HG03095 (cell line): Measurements from ENCODE around the gene RPS6KA2.
"Not testable (repeated sequence)": the region's sequence is repeated elsewhere in the genome, so short reads cannot be mapped to it uniquely, and the experiment has no call there.

Source experiments
- ATAC-seq: cut with Tn5 transposase; IDR thresholded peaks from one replicate; pipeline ENCODE4 v1.9.1; 2021; ENCODE audit warnings: moderate library complexity; ENCODE audit not compliant: unreplicated experiment

RPS6KA2 gene

DNA sequence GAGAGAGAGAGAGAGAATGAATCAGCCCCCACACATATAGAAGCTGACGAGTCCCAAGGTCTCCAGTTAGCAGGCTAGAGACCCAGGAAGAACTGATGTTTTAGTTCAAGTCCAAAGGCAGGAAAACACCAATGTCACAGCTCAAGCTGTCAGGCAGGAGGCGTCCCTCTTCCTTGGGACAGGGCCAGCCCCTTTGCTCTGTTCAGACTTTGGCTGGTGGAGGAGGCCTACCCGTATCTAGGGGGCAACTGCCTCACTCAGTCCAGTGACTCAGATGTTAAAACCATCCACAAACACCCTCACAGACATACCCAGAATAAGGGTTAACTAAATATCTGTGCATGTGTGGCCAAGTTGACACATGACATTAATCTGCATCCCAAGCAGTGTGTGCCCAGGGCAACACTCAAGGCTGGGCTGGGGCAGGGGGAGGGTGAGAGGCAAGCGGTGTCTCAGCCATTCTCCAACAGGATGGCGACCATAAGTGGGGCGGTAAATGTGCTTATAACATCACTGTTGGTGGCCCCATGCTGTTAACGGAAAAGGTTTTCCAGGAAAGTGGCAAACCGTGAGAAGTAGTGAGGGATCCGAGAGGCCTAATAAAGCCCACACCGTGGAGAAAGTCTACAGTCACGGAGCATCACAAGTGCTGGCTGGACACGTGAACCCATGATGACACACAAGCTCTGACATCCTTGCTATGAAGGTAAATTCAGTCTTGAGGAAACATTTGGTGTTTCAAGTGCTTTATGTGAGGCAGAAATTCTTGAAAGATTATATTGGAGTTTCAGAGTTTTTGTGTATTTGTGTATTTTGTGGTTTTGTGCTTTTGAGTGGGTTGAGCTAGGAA lies 68.7 kb downstream of the RPS6KA2 start:
- no peak for ATAC-seq

DNA sequence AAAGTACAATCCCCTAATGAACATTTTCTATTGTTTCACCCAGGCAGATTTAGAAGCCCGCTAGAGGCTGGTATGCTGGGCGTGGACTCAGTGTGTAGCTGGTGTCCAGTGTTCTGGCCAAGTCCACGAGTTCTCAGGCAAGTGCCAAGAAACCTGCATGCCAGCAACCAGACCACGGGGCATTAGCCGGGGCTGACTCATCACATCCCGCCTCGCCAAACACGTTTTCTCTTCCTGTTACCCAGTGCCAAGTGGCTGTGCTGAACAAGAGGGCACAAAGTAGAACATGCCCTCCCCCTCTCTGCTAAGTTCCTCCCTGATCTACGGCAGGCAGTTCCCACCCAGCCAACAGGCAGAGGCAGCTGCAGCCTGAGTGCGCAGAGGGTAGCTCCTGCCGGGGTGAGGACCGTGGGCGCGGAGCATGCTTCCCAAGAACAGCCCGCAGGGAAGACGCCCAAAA lies 70.2 kb downstream of the RPS6KA2 start:
- no peak for ATAC-seq

DNA sequence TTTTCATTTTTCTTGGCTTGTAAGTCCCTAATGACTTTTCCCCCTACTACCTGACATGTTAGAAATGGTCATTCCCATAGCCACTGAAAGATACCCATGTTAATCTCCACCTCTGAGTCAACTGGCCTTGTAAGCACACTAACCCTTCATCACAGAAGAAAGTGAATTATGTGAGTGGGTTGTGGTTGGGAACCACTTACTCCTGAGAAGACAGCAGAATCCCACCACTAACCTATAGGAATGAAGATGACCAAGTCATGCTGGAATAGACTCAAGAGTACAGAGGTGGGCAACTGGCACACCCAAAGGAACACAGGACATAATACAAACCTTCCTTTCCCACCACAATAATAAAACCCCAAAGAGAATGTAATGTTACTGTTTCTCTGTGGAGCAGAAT lies 70.7 kb downstream of the RPS6KA2 start:
- ATAC-seq = no peak

DNA sequence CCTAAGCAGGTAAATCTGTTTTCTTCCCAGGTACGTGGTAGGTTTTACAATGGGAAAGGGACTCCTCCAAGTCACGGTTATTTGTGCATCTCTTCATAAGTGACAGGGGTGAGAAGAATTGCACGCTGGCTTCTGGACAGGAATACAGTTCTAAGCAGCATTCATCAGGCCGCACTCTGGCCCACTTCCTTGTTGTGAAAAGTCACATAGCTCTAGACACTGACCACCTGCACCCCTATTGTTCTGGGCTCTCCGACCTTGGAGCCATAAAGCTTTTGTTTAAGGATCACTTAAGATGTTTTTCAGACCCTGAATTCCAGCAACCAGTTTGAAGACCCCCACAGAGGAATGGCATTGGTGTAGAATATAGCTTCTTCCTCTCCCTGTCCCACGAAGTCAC lies 72.0 kb downstream of the RPS6KA2 start:
- no peak for ATAC-seq

DNA sequence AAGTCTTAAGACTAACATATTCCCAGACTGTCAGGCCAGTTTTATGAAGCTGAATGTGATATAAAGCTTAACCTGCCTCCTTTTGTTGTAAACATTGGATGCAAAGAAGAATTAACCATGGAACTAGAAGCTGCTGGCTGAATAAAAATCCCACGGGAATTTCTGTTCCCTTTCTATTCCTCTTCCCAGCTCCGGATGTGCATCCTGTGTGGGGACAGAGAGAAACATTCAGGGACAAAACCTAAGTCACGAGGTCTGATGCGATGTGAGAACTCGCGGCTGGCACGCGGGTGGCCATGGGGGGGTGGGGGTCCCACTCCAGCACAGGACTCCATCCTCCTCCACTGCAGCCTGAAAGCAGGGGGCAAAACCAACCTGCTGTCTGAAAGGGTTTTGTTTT lies 72.7 kb downstream of the RPS6KA2 start:
- ATAC-seq = no peak

DNA sequence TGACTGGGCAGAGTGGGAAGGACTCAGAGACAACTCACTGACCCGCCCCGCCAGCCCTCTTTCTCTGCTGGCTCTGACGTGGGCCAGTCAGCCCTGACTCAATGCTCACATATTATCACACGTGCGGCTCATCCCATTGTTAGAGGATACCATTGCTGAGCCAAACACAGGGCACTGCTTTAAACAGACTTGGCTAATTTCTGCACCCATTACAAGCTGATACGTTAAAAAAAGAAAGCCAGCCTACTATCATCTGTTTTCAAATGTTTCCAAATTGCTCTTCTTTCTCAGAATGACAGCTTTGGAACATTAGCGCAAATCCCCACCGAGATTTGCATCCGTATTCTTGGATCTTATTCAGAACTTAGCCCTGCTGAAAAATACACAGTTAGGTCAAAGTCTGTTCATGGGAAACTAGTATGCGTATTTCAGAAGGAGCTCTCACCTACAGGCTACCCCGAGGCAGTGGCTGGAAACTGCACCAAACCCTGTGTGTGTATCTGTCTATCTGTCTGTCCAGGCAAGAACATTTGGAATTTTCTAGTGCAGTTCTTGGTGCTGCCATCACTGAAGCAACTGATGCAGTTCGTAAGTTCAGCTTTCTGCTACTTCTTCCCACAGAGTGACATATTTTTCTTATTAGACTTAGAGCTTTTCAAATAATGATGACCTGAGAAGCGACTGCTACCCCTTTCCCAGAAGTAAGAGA lies 73.3 kb downstream of the RPS6KA2 start:
- ATAC-seq = no peak

DNA sequence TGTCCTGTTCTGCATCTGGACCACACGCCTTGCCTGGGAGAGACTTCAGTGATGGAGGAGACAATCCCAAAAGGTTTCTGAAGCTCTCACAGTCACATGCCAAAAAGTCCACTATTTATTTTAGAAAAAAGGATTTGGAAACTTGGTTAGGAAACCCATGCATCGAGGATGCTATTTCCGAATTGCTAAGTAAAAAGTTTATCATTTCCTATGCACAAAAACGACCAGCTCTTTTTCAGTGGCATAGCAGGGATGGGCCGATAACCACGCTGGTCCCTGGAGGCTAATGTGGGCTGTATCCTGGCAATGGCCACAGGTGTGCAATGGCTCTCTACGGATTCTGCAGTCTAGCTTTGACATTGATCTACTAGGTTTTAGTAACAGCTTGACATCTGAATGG lies 74.5 kb downstream of the RPS6KA2 start:
- no peak for ATAC-seq

DNA sequence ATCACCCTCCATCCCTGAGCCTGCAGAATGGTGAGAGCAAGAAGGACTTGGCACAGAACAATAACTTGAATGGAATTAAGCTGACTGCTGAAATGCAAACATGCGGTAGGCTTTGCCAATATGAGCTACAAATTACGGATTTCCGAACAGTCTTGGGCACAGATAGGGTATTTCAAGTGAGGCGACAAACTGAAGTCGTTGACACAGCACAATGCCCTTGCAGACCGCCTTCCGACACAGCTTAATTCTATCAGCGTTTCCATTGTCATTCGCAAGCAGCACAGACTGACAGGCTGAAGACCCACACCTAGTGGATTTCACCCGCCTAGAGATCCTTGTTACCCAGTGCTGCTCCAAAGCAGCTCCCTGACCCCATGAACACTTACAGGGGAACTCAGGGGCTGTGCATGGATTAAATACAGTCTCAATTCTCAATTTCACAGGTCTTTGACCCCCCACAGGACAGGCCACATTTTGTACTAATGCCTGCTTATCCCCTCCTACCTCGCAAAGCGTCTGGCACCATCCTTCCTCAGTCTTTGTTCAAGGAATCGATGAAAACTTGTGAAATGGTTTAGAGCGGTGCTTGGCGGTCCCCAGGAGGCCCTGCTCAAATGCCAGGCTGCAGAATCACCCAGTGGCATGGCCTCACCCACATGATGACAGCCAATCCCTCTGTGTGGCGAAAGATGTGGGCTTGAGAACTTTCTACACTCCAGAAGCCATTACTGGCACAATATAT lies 75.1 kb downstream of the RPS6KA2 start:
- no peak for ATAC-seq

DNA sequence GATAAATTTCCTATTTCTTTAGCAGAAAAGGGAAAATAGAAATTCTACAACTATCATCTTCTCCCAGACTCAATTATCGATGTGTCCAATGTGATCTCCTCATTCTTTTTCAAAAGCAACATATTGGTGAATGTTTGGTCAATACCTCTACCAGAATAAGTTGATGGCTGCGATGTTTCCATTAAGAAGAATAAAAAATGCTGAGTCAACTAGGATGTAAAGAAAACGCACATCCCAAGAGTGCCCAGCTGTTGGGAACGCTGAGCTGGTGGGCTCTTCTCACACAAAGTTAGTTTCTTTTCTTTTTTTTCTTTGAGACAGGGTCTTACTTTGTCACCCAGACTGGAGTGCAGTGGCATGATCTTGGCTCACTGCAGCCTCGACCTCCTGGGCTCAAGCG lies 80.4 kb downstream of the RPS6KA2 start:
- ATAC-seq = no peak

DNA sequence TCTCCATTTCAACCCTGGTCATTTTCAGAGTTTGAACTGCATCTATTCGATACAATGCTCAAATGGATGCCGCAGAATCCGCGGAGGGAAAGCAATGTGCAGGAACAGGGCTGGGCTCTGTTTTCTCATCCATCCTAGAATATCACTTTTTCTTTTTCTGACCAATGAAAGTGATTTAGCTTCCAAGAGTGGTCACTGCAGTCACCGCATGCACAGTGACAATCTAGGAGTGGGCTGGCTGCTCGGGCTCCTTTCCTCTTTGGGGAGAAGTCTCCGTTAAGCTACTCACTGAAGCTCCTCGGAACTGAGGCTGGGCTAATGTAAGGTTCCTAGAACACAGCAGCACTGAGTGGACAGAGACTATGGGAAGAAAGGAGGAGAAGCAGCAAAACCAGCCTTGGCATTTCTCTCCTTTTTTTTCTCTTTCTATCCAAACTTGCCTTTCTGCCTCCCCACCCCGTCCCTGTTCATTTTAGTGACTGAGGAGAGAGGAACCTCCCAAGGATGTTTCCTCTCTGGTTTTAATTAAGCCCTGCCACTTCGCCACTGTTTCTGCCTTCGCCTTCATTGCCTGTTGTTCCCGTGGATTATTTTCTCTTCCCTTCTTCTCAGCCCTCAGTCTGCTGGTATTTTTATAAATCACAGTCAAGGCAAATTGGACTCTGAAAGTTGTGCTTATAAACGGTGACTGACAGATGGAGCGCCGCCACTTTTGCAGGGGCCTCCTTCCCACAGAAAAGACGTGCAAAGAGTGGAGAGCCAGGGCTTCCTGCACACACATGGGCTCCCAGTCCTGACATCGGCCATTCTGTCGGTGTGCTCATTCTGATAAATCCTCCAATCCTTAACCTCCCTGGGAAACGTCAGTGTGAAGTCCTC lies 81.7 kb downstream of the RPS6KA2 start:
- no peak for ATAC-seq

DNA sequence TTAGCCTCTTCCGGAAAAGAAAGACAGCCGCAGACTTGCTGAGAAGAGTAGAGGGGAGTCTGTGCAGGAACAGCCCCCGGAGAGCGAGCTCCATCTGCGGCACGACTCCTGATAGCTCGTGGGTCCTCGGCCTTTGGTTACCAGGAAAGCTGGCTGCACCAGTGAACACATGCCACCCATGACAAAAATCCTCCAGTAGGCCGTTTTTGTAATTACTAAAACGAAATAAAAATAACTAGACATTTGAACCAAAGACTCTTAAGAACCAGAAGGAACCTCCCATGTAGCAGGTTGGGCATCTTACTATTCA lies 82.8 kb downstream of the RPS6KA2 start:
- no peak for ATAC-seq

DNA sequence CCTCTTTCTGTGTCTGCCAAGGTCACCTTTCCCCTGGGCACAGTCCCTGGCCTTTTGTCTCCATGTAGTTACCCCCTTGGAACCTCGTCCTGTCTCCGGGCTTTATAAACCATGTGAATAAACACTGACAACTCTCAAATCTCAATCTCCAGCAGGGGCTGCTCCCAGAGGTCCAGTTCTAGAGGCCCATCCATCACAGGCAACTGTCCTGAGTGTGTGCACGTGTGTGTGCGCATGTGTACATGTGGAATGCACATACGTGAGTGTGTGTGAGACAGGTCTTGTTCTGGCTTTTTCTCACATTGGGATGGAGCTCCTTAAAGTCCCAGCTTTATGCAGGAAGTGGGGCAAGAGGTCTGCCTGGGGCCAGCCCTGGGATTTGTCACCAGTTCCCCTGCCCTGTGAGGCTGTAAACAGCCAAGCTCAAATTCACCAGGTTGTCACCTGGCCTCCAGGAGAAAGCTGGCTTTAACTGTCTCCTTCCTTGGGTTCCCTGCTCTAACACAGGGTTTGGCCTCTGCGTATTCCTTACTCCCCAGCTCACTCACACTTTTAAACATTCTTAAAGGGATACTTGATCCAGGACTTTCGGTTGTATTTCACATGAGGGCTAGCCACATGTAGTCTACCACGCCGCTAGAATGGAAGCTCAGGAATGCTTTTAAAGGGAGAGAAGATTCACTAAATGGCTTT lies 83.3 kb downstream of the RPS6KA2 start:
- ATAC-seq = no peak

DNA sequence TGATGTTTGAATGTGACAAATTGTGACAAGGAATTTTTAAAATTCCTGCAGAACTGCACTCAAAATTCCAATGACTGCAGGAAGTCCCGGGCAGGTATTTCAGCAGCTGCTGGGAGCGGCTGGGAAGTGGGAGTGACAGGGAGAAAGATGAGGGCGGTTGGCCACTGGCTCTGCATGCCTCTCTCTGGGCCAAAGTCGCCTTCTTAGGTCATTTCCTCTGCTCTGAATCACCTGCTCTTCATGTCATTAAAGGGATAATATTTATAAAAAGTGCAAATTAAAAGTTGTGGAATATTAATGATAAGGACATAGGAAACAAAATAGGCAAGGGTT lies 84.5 kb downstream of the RPS6KA2 start:
- ATAC-seq = no peak

DNA sequence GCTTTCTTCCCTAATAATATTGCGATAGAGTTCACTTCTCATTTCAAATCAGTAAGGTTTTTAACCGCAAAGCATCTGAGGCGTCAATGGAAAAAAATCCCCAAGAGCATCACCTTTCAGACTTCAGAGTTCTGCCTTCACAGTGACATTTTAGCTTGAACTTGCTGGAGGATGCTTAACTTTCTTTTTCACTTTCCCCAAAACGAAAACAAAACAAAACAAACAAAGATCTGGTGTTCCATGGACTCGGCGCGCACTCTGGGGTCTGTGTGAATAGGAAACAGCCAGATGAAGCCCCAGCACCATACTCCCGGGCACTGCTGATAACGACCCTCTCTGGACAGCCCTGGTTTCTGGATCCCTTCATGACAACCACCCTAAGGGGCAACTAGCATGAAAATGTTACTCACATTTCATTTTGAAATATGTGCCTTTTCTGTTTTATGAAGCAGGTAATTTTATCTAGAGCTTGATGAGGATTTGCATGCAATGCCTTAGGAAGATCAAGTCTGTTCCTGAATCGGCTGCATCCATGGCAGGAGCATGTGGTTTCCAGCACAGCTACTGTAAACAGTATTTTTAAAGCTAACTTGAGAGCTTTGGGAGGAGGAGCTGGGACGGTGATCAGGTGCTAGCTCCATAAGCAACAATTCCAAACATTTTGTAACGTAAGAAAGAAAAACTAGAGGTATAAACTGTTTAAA lies 85.0 kb downstream of the RPS6KA2 start:
- peak; percentile 37 for ATAC-seq

DNA sequence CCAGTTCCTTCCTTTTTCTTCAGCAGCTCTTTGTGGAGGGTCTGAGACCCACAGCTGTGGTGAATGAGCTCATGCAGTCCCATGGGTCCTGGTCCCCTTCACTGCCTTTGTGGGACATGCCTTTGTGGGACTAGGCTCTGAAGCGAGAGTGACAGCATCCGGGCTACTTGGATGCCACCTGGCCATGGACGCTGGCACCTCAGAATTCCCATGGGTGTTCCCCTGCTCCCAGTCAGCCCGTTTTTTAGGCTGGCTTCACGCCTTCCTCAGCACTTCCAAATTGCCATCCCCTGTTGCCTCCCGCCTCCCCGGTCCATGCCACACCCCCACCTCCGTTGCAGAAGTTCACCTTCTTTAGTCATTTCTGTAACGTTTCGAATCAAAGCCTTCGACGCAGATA lies 85.7 kb downstream of the RPS6KA2 start:
- peak; percentile 7 for ATAC-seq

DNA sequence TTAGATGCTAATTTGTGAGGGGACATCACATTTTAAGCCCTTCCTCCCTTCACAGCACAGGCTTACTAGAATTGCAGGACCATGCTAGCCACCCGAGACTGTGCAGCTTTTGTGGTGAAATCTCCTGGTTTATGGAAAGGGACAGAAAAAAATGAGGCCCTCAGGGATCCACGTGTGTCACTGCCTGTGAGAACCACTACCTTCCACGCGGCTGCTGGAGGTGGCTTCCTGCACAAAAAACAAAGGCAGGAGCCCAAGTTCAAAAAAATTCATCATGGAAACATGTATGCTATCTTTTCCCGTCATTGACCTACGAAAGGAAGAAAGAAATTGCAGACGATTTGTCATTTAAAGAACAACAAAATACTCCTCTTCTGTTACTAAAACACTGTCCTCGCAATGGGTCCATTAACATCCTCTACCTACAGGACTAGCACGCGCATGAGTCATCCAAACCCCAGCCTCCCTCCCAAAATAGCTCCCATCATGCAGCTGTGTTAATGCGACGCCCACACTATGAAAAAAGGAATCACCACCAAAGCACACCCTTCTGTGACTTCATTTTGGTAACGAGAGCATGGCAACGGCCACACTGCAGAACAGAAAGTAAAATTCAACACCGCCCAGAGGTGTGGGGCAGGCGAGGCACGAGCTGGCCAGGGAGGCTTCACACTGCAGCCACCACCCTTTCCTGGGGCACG lies 86.3 kb downstream of the RPS6KA2 start:
- ATAC-seq = peak; percentile 91

DNA sequence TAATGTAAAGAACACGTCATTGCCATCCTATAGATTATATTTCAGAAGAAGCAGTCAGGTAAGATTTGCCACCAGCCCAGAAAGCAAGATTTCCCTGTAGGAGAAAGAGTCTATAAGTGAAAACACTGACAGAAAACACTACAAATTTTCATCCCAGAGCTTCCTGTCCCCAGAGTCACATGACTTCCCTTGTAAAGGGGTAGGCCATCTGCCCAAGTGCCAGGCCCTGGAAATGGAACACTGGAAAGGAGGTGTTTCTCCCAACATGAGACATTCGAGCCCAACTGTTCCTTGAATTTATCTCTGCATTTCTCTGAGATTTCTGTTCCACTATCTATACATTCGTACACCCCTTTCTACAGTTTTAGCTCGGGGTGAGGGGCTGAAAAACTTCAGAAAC lies 87.5 kb downstream of the RPS6KA2 start:
- no peak for ATAC-seq

DNA sequence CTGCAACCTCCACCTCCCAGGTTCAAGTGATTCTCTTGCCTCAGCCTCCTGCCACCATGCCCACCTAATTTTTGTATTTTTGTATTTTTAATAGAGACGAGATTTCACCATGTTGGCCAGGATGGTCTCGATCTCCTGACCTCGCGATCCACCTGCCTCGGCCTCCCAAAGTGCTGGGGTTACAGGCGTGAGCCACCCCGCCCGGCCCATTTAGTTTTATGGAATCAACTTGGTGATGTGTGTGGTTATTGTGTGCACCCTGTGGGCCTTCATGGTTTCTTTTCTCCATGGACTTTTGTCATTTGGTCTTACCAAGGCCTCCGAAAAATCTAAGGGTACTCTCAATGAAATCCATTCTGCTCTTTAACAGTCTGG lies 88.1 kb downstream of the RPS6KA2 start:
- not testable (repeated sequence) for ATAC-seq

DNA sequence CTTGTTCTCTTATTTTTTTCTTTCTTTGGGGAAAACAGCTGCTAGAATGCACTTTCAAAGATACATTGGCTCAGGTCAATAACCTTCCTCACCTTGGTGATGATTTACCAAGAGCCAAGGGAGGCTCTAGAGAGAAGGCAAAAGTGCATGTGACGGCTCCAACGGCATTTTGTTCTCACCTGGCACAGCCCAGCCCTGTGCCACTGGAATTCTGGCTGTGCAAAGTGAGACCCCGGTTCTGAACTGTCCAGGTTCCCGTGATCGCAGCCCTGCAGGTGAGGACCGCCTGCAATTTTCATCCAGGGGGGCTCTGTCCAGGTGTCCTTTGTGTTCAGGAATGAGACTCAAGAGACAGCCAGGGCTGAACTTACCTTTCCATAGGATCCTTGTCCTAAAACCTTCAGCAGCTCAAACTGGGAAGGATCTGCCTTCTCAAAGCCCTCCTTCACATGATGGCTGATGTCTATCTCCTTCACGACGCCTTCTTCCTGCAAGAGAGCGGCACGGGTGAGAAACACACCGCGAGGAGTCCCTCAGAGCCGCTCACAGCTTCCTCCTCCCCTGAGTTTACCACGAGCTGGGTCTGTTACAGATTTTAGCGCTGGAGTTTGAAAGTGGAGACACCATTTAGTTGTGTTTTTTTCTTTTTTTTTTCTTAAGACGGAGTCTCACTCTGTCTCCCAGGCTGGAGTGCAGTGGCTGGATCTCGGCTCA lies 88.6 kb downstream of the RPS6KA2 start:
- ATAC-seq = no peak
